NCI-H345 (cell line): ENCODE measurements around the gene ASCL5.

Experiments used
- DNase-seq: peaks from one replicate; lab custom pipeline; 2025; lab: John Stamatoyannopoulos, UW

The ASCL5 gene

GRCh38 chr1:201085902-201086735 lies 40.9 kb downstream of the ASCL5 start:
- DNase-seq, result peak; percentile 32

GRCh38 chr1:201084295-201084694 lies 42.7 kb downstream of the ASCL5 start:
- DNase-seq, result peak; percentile 23

GRCh38 chr1:201083741-201084140 lies 43.2 kb downstream of the ASCL5 start:
- DNase-seq, result no peak

GRCh38 chr1:201080135-201080534 lies 46.8 kb downstream of the ASCL5 start:
- DNase-seq, result no peak

GRCh38 chr1:201077736-201078135 lies 49.2 kb downstream of the ASCL5 start:
- DNase-seq, result no peak

GRCh38 chr1:201077116-201077515 lies 49.9 kb downstream of the ASCL5 start:
- no peak for DNase-seq

- DNase-seq, result no peak
Measured at GRCh38 chr1:201076092-201076491, 50.9 kb downstream of the ASCL5 start.

GRCh38 chr1:201074018-201074417 lies 53.0 kb downstream of the ASCL5 start:
- no peak for DNase-seq

GRCh38 chr1:201072922-201073321 lies 54.1 kb downstream of the ASCL5 start:
- no peak for DNase-seq

- no peak for DNase-seq
Measured at GRCh38 chr1:201072149-201072548, 54.8 kb downstream of the ASCL5 start.

- DNase-seq, result no peak
Measured at GRCh38 chr1:201069636-201070035, 57.3 kb downstream of the ASCL5 start.

- DNase-seq, result no peak
Measured at GRCh38 chr1:201068976-201069375, 58.0 kb downstream of the ASCL5 start.

- no peak for DNase-seq
Measured at GRCh38 chr1:201066986-201067385, 60.0 kb downstream of the ASCL5 start.

GRCh38 chr1:201065686-201066085 lies 61.3 kb downstream of the ASCL5 start:
- no peak for DNase-seq

- DNase-seq, result no peak
Measured at GRCh38 chr1:201064806-201065205, 62.2 kb downstream of the ASCL5 start.
